GM20000 (cell line): ENCODE data around the gene GRK4.
A peak's percentile ranks its signal among the peaks of the same experiment; 100 is the strongest.
"Not testable (repeated sequence)": the region's sequence is repeated elsewhere in the genome, so short reads cannot be mapped to it uniquely, and the experiment has no call there.

ENCODE experiments used
- DNase-seq: peaks from one replicate; pipeline ENCODE4 v3.0.0; 2012; ENCODE audit warnings: low spot score
- CTCF ChIP-seq: IDR thresholded peaks from 2 replicates; pipeline ENCODE4 v1.5.1; 2012; ENCODE audit warnings: mild to moderate bottlenecking, control low read depth; ENCODE audit errors: extremely low read depth, missing control alignments

Gene GRK4

GRCh38 chr4:2954358-2955185 is 8.8 kb upstream of the GRK4 start:
- peak; percentile 66 for DNase-seq
- TF ChIP-seq CTCF = peak; percentile 46

- not testable (repeated sequence) for DNase-seq
Measured at GRCh38 chr4:2955186-2956044, 8.0 kb upstream of the GRK4 start.

- no peak for TF ChIP-seq CTCF
Measured at GRCh38 chr4:2958446-2958845, 4.9 kb upstream of the GRK4 start.

GRCh38 chr4:2960450-2960849 is 2.9 kb upstream of the GRK4 start:
- not testable (repeated sequence) for DNase-seq

More at GRCh38 chr4:2958446-2958845, 4.9 kb upstream of the GRK4 start:
- no peak for DNase-seq

GRCh38 chr4:2961421-2961810 is 2.0 kb upstream of the GRK4 start:
- no peak for TF ChIP-seq CTCF
- no peak for DNase-seq

GRCh38 chr4:2961811-2962441 is 1.4 kb upstream of the GRK4 start:
- DNase-seq = peak; percentile 55
- no peak for TF ChIP-seq CTCF

GRCh38 chr4:2962614-2963174 is 677 bp upstream of the GRK4 start:
- no peak for DNase-seq
- no peak for TF ChIP-seq CTCF

- no peak for DNase-seq
- TF ChIP-seq CTCF = no peak
Measured at GRCh38 chr4:2963966-2964471, 648 bp downstream of the GRK4 start.
